HG03378 (cell line): ENCODE measurements around the gene SLC5A10.

Source experiments
- ATAC-seq: cut with Tn5 transposase; IDR thresholded peaks from one replicate; pipeline ENCODE4 v1.9.1; 2021; ENCODE audit warnings: mild to moderate bottlenecking, moderate library complexity; ENCODE audit not compliant: unreplicated experiment

SLC5A10 gene

DNA sequence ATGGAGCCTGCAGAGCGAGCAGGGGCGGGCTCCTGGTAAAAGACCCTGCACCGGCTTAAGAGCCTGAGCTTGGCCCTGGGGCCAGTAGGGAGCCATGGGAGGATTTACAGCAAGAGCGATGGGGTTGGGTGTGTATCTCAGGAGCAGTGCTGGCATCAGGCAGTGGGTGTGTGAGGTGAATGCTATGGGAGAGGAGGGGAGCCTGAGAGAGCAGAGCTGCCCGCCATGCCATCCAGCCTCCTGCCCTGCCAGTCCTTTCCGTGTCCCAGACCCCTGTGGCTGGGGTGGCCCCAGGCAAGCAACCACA is 29.3 kb downstream of the SLC5A10 start:
- no peak for ATAC-seq

DNA sequence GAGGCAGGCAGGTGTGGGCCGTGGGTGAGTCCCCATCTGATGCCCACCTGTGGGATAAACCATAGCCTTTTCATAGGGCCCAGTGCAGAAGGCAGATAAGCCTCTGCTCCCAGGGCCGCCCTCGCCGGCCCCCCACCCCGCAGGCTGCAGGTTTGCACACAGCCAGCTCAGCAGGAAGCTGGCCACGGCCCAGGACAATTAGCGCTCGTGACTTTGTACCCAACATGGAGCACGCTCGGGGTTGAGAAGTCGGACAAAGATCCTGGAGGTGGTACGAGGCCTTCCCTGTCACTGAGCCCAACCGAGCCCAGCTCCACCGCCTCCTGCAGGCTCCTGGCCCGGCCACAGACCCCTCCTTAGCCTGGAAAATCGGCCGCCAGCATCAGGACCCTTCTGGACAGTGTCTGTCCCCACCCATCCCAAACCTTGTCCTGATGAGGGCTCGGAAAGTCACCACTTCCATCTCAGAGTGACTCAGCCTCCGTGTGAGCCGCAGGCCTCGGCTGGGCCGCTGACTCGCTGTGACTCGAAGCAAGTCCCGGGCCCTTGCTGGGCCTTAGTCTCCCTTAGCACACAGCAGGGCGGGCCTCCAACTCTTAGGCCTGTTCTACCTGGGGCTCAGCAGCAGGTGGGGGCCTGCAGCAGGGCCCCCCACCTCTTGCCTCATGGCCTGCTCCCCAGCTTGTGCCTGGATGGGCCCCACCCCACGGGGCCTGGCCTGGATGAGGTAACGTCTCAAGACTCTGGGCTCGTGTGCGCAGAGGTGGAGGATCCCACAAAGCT is 29.9 kb downstream of the SLC5A10 start:
- ATAC-seq, result no peak

DNA sequence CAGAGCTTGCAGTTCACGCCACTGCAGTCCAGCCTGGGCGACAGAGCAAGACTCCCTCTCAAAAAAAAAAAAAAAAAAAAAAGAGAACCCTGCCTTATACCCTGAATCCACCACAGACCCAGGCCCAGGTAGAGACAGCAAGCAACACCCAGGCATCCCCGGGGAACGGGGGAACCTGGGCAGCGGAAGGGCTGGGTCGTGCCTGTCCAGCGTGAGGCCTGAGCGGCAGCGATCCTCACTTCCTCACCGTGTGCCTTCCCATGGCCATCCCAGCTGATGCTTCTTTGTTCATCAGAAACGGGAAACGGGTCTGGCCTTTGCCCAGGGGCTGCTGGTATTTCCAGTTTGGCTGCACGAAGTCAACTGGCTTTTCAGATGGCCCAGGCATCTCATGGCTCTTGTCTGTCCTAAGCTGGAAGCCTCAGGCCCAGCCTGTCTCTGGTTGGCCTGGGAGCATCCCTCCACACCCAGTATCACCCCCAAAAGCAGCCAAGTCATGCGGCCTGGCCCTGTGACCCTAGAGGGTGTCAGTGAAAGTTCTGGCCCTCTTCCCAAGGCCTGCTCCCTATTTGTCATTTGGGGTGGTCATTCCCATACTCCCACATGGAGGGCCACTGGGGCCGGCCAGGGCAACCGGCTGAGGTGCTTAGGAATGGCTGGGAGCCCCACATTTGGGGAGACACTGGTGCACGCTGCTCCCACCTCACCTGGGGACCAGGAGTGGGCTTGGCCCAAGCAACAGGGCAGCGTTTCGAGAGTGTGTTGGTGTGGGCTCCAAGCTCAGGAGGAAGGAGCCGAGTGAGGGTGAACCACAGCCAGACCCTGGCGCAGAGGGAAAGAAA is 32.5 kb downstream of the SLC5A10 start:
- no peak for ATAC-seq

DNA sequence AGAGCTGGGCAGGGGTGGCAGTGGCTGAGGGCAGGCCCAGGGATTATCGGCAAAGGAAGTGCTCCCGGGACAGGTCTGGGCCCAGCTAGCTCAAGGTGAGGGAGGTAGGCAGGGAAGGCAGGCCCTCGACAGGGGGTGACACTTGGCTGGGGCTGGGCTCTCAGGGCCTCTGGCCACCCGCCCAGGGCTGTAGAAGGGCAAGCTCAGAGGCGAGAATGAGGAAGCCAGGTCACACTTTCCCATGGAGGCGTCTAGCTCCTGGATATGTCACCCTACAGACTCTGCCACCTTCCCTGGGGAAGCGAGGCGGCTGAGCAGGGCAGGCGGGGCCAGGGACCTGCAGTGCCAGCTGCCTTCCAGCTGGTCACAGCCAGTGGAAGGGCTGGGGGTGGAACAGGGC is 33.5 kb downstream of the SLC5A10 start:
- ATAC-seq, result no peak

DNA sequence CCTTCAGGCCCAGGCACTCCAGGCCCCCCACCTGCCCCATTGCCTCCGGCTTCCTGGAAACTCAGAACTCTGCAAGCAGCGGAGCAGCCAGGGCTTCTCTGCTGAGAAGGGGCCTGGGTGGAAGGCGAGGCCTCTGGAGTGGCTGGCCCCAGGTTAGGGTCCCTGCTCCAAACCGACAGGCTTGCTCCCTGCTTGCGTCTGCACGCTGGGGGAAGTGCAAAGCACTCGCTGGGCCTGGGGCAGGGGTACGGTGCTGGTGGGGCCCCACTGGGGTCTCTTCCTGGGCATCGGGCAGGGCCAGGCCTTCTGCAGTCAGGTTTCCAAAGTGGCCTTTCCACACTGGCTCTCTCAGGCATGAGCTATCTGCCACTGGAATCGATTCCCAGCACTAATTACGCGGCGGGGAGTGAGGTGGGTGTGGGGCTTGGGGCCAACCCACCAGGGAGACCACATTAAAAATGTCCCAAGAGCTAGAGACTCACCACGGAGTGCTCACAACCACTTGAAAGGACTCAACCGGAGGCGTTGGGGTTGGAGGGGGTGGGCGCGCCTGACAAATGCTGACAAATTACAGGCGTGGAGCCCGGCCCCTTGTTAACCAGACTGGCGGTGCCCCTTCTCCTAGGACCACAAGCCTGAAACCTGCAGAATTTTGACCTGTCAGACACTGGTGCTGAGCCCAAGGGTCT is 34.7 kb downstream of the SLC5A10 start:
- ATAC-seq, result no peak

DNA sequence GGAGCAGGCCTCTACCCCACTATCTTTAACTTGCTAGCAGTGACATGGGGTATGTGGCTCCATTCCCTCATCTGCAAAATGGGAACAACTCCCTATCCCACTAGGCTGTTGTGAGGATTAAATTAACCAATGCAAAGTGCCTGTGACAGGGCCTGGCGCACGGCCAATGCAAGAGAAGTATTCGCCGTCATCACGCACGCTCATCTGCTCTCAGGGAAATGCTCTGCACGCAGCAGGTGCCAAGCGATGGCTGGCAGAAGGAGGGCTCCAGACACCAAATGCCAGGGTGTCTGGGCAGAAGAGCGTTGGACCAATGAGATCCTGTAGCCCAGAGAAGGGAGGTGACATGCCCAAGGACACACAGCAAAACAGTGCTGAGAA is 35.3 kb downstream of the SLC5A10 start:
- ATAC-seq, result no peak

DNA sequence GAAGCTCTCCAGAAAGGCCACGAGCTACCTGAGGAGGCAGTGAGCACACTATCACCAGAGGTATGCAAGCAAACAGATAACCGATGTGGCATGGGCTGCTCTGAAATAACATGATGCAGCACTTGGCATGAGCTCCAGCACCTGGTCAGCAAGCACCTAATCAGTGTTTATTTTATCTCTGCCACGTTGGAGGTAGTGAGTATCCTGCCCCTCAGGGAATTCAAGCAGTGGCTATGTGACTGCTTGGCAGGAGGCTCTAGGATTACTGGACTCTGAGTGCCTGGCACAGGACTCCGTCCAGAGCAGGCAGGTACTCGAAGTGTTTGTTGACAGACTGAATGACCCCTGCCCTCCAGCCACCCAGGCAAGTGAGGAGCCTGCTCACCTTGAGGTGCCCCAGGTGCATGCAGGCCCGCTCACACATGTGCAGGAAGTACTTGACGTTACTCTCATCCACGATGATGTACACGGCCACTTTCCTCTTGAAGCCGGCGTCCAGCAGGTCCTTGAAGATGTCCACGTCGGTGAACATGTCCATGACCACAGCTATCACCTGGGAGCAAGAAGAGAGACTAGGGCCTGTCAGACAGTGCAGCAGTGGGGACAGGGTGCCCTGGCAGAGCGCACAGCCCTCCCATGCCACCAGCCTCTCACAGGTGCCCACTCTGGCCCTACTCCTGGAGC is 36.0 kb downstream of the SLC5A10 start:
- no peak for ATAC-seq

DNA sequence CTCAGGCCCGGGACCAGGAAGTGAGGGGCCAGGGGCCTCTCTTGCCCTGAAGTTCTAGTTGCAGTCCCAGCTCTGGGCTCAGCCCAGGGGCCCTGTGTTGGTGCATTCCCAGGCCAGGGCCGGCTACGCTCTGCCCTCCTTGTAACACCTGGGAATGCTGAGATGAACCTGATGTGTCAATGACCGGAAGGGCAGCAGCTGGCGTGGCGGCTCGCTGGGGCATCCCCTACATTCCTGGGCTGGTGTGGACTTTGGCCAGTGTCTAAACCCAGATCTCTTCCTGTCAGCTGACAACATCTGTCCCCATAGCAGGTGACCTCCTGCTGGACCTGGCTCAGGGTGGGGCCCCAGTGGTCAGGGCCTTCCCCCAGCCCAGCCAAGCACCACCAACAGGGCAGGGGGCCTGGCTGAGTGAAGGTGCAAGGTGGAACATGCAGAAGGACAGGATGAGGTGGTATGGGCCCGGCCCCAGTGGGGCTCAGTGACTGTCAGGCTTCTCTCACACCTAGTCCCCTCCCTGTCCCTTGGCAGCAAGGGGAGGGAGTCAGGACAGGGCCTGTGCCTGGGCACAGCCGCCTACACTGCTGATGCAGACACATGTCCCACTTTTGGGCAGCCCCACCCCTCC is 36.7 kb downstream of the SLC5A10 start:
- no peak for ATAC-seq

DNA sequence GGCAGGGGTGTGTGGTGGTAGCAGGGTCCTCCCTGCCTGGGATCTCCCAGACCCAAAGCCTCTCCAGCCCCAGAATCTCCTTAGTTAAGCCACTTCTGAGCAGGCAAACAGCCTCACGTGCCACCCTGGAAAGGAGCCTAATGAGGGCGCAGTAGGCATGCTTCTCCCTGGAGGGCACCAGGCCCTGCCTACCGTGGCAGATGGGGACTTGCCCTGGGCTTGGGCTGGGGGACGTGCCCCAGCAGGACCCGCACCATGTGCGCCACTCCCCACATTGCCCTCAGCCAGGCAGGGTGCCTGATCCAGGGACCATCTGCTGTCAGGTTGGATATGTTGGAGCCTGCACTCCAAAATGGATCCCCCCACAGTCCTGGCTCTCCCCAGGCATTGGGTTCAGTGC is 38.4 kb downstream of the SLC5A10 start:
- no peak for ATAC-seq

DNA sequence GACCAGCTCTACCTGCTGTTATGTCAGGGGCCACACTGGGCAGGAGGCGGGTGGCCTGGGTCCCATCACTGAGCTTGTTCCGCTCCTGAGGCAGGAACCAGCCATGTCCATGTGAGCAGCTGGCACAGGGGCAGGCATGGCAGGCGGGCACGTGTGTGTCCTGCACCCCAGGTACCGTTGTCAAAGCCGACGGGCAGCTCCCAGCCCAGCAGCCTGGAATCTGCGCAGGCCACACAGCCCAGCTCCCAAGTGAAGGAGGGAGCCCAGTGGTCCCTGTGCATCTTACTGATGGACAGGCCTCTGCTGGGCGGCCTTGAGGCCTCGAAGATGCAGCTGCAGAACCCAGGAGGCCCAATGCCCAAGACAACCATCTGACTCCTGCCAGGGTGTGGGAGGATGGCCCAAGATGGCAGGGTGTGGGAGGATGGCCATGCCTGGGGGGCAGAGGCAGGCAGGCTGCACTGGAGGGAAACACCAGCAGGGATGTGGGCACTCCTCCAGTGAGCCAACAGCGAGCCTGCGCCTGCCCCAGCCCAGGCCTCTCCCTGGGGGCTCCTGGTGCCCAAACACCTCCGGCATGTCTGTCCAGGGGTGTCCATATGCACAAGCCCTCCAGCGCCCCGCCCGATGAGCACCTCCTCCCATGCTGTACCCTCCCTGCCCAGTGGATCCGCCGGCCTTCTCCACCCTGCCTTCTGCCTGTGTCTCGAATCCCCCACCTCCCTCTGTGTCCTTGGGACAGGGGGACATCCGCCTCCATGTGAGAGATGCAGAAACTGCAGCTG is 39.8 kb downstream of the SLC5A10 start:
- ATAC-seq, result no peak

DNA sequence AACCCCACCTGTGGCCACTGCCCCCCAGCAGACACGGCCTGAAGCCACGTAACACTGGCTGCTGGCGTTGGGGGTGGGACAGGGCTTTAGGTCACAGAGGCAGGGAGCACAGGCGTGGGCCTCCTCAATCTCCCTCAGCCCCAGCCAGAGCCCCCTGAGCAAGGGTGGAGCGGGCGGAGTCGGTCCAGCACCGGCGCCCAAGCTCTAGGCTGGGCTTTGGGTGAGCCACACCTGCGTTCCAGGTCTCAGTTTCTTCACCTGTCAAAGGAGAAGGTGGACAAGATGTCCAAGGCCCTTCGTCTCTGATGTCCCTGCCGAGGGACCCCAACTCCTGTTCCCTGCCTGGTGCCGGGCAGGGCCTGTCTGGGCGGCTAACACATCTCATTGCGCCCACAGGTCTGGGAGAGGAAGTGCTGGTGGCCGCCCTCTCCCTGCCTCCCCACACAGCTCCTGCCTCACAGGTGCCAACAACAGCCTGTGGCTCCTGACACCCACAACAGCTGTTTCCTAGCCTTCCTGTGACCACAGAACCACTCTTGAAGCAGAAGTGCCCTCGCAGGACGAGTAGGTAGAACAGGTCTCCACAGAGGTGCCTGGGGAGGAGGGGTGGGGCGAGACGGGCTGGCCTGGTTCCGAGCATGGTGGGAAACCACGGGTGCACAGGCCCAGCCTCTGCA is 40.6 kb downstream of the SLC5A10 start:
- no peak for ATAC-seq

DNA sequence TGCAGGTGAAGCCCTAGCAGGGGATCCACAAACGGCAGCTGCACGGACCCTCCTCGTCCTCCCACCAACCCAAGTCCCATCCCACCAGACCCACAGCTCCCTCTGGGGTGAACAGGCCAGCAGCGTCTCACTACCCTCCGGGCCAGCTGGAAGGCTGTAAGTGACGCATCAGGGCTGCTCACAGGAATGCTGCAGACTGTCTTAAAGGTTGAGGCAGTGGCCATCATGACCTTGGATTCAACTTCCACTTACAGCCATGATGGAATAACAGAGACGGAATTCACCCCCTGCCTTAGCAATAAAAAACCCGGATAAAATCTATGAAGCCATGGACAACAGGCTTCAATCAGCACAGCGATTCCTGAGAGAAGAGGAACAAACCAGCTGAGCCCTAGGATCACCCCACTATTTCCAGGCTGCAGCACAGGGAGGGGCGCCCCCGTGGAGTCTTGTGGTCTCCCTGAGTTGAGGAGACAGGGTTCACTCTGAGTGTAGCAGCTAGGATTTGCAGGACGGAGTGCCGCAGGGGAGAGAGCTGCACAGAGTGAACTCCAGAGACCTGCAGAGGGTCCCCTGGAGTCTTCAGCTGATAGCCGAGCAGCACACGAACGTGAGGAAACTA is 42.1 kb downstream of the SLC5A10 start:
- ATAC-seq, result no peak

DNA sequence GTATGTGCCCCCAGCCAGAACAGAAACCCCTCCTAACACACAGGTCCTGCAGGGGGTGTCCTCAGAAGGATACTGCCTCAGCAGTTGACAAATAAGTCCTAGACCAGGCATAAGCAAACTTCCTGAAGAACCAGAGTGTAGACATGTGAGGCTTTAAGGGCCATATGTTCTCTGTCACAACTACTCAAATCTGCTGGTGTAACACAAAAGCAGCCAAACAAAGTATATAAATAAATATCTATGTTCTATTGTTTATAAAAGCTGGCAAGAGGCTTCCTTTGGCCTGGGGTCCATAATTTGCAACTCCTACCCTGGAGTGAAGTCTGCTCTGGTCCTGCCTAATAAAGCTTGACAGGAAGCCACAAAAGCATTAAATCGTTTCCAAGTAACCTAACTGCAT is 42.7 kb downstream of the SLC5A10 start:
- no peak for ATAC-seq

DNA sequence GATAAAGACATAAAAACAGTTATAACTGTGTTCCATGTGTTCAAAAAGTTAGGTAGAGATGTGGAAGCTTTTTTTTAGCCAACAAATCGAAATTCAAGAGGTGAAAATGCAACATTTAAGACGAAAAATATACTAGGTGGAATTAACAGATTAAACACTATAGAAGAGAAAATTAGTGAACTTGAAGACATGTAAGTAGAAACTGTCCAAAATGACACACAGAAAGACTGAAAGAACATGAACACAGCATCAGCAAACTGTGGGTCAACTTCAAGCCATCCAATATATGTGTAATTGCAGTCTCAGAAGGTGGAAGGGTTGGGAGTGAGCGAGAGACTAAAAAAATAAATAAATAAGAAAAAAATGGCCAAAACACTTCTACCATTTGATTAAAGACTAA is 43.3 kb downstream of the SLC5A10 start:
- no peak for ATAC-seq

DNA sequence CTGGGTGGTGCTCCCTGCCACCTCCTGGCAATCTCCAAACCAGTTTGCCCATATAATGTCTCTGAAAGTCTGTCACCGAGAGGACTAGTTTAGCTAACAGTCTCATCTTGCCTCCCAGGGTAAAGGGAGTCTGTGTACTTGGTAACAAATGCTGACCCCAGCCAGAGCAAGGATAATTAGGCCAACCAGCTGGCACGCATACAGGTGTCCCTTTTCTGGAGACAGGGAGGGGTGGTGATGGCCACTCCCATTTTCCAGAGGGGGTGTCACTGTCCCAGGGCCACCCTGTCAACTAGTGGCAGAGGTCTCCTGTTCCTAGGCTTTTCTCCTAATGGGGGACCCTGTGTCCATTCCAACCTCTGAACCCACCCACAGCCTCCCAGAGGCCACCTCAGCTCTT is 44.5 kb downstream of the SLC5A10 start:
- ATAC-seq, result no peak

DNA sequence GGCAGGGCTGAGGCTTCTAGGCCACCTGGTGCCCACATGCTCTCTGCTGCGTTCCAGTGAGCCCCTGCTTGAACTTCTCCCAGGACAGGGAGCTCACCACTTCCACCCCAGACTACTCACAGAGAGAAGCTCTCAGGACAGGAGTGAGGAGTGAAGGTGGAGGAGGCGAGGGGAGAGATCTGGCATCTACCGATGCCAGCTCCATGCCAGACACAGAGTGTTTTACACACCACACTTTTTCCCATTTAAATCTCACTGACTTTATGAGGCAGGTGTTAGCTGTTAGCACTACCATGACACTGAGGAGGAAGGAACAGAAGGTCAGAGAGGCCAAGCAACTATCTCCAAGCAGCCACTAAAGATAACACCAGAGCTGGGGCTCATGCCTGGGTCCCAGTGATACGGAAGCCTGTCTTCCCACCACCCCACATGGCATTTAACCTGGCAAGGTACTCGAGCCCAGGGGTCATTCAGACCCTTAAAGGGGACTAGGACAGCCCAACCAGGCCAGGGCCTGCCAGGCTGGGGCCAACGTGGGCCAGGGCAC is 45.8 kb downstream of the SLC5A10 start:
- no peak for ATAC-seq

DNA sequence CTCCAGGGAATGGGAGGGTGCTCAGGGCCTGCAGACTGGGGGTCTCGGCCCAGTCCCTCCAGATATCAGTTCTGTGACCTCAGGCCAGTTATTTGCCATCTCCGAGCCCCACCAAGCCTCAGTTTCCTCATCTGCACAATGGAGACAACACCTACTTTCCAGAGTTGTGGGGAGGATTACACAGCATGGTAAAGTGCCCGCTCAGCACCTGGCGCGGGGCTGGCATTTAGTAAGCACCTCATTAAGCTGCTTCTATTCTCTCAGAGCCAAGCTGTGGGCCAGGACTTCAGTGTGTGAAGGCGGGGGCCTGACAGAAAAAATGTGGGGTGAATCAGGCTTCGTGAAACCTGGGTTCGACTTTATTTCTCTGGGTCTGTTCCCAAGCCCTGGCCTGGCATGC is 47.4 kb downstream of the SLC5A10 start:
- no peak for ATAC-seq

DNA sequence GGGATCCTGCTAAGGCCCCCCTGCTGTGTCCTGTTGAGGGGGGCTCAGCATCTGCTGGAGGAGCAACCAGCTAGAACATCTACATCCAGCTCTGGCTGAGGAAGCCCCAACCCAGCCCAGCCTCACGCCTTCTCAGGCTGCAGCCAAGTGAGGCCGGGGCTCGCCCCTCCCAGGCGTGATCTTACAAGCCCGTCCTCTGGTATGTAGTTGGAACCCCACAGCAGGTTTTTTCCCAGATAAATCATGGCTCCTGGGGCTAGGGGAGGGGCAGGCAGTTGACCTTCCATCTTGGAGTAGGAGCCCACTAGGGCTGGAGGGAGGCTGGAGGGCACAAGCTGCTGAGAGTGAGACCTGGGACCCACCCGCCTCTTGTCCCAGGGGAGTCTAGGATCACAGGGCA is 47.9 kb downstream of the SLC5A10 start:
- no peak for ATAC-seq
